GM18499 (cell line): ENCODE results near the gene ITGB2.

Source experiments
- ATAC-seq: cut with Tn5 transposase; IDR thresholded peaks from one replicate; pipeline ENCODE4 v1.9.1; 2021; ENCODE audit warnings: moderate number of reproducible peaks; ENCODE audit not compliant: insufficient read depth, unreplicated experiment

ITGB2 gene

GRCh38 chr21:44855572-44855971 is 65.1 kb downstream of the ITGB2 start:
- no peak for ATAC-seq

- ATAC-seq: no peak
Measured at GRCh38 chr21:44854664-44855446, 65.8 kb downstream of the ITGB2 start.

- ATAC-seq: no peak
Measured at GRCh38 chr21:44854391-44854663, 66.4 kb downstream of the ITGB2 start.

GRCh38 chr21:44853601-44854390 is 66.9 kb downstream of the ITGB2 start:
- no peak for ATAC-seq

GRCh38 chr21:44850905-44851657 is 69.6 kb downstream of the ITGB2 start:
- no peak for ATAC-seq

- ATAC-seq: no peak
Measured at GRCh38 chr21:44850208-44850800, 70.4 kb downstream of the ITGB2 start.

GRCh38 chr21:44849616-44850130 is 71.0 kb downstream of the ITGB2 start:
- ATAC-seq: no peak

GRCh38 chr21:44848821-44849521 is 71.7 kb downstream of the ITGB2 start:
- ATAC-seq: no peak

GRCh38 chr21:44847261-44848056 is 73.2 kb downstream of the ITGB2 start:
- no peak for ATAC-seq

GRCh38 chr21:44846485-44847260 is 74.0 kb downstream of the ITGB2 start:
- ATAC-seq: no peak

GRCh38 chr21:44846224-44846484 is 74.5 kb downstream of the ITGB2 start:
- no peak for ATAC-seq

GRCh38 chr21:44845418-44846223 is 75.1 kb downstream of the ITGB2 start:
- ATAC-seq: no peak

- ATAC-seq: no peak
Measured at GRCh38 chr21:44844256-44844655, 76.4 kb downstream of the ITGB2 start.

- no peak for ATAC-seq
Measured at GRCh38 chr21:44842721-44843445, 77.8 kb downstream of the ITGB2 start.

GRCh38 chr21:44842087-44842486 is 78.6 kb downstream of the ITGB2 start:
- ATAC-seq: no peak

GRCh38 chr21:44840771-44841170 is 79.9 kb downstream of the ITGB2 start:
- ATAC-seq: no peak

GRCh38 chr21:44838951-44839350 is 81.7 kb downstream of the ITGB2 start:
- no peak for ATAC-seq
